Epithelial cell of proximal tubule (primary cell): ENCODE measurements around the gene SCGB1D1. TPM values are rescaled to one million over a fixed set of nuclear protein-coding genes. Genes with fewer than 3 reads are reported as not detected.
A peak's percentile ranks its signal among the peaks of the same experiment; 100 is the strongest.

Experiments
- DNase-seq: peaks from one replicate; pipeline ENCODE4 v3.0.0-alpha.2; 2011; ENCODE audit warnings: low read depth
- H3K4me3 ChIP-seq: 2 replicates; pipeline ENCODE4 v1.5.1; 2011; ENCODE audit warnings: low read depth, mild to moderate bottlenecking, low read length
- CTCF ChIP-seq: conservative IDR thresholded peaks from 2 replicates; pipeline ENCODE4 v1.5.1; 2012; ENCODE audit warnings: low read depth, mild to moderate bottlenecking, low read length
- total RNA-seq: library from RNA; depleted of rRNA; stranded (reverse); fragments of >200 nt; gene quantifications from 2 replicates; pipeline ENCODE4 v1.2.3, GENCODE V29; 2015

SCGB1D1 gene
- total RNA-seq, 1 donor from 2014 or later = not detected

DNA sequence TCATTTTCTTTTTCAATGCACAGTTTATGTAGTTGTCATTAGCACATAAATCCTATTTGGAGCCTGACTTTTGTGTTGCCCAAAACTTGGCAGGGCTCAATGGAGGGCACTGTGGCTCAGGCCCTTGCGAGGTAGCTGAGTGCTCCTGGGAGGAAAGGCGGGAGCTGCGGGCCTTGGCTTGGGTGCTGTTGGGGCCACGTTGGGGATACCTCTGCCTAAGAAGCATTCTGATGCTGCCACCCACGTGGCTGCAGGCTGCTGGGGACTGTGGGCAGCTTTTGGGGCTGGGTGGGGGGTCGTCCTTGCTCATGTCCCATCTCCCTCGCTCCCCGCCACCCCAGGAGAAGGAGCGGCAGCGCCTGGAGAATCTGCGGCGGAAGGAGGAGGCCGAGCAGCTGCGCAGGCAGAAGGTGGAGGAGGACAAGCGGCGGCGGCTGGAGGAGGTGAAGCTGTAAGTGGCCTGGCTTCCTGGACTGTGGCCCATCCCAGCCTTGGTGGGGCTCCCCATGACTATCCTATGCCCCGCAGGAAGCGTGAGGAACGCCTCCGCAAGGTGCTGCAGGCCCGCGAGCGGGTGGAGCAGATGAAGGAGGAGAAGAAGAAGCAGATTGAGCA, 45.3 kb upstream of the SCGB1D1 start:
- H3K4me3 ChIP-seq = no peak overlapping the region
- DNase-seq = no peak
- no peak for TF ChIP-seq CTCF

DNA sequence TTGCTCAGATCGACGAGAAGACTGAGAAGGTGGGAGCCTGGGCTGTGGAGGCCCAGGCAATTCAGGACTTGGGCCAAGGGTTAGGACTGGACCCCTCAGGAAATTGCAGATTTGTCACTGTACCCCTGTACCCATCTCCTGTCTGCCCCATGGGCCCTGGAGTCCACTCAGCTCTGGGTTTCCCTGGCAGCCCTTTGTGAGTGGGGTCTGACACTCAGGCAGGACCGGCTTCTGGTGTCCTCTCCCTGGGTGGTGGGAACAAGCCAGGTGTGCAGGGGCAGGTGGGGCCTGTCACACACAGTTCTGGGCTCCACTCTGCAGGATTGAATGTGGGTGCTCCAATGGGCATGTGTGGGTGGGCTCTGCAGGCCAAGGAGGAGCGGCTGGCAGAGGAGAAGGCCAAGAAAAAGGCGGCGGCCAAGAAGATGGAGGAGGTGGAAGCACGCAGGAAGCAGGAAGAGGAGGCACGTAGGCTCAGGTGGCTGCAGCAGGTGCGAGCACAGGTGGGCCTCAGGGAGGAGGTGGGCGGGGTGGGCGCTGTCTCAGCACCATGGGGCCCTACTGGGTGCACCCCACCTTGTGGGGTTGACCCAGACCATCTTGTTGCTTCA, 44.6 kb upstream of the SCGB1D1 start:
- H3K4me3 ChIP-seq = no peak overlapping the region
- no peak for TF ChIP-seq CTCF
- no peak for DNase-seq

DNA sequence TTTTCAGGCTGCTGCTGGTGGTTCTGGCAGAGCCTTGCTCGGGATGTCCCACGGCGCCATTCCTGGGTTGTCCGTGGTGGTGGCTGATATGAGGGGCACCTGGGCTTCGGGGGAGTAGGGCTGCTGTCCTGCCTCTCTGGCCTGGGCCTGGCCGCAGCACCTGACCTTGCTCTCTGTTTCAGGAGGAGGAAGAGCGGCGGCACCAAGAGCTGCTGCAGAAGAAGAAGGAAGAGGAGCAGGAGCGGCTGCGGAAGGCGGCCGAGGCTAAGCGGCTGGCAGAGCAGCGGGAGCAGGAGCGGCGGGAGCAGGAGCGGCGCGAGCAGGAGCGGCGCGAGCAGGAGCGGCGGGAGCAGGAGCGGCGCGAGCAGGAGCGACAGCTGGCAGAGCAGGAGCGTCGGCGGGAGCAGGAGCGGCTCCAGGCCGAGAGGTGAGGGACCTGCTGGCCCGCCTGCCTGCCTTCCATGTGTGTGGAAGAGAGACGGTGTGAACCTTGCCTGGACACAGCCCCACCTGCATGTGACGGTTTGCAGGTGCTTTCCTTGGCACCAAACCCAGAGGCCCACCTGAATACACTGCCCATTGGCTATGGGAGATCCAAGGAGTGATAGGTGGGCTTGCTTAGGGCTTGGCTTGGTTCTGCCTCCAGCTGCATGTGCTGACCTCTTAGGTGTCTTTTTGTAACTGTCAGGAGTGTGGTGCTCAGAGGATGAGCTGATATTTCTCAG, 43.4 kb upstream of the SCGB1D1 start:
- no peak for TF ChIP-seq CTCF
- no peak overlapping the region for H3K4me3 ChIP-seq
- DNase-seq = no peak

DNA sequence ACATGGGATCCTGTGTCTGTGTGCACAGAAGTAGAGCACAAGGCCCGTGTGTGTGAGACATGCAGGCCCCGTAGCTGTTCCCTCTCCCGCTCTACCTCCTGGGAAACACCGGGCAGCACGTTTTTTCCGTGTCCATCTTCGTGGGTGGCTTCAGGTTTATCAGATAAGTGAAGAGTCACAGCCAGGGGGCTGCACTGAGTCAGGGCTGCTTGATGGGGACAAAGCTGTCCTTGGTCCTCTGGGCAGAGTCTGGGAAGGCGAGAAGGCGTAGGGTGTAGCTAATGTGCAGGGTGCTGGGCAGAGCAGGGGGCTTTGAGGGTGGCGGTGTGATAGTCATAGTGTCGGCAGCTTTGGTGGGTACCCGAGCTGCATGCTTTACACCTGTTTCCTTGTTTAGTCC, 42.5 kb upstream of the SCGB1D1 start:
- no peak overlapping the region for H3K4me3 ChIP-seq
- DNase-seq = no peak
- TF ChIP-seq CTCF = peak; percentile 11

DNA sequence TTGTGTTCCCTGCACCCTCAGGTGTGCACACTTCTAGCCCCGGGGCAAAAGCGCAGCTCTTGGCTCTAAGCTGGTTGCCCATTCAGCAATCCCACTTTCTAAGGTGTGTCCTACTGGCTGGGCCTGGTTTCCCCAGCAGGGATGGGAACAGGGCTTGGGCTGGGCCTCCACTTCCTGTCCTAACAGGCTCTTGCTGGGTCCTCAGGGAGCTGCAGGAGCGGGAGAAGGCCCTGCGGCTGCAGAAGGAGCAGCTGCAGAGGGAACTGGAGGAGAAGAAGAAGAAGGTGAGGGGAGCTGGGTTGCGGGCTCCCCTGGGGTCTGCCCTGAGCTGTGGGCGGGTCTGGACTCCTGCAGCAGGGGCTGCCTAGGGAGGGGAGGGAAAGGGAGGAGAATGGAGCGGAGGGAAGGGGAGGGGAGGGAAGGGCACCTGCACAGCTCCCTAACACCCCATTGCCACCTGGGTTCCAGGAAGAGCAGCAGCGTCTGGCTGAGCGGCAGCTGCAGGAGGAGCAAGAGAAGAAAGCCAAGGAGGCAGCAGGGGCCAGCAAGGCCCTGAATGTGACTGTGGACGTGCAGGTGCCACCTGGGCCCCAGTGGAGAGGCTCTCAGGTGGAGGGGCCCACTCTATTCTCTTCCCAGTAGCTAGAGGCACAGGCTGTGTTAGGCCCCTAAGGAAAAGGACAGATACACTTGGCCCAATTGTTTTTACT, 41.6 kb upstream of the SCGB1D1 start:
- no peak for DNase-seq
- no peak overlapping the region for H3K4me3 ChIP-seq
- TF ChIP-seq CTCF = no peak

- no peak overlapping the region for H3K4me3 ChIP-seq
- no peak for DNase-seq
- no peak for TF ChIP-seq CTCF
Measured at GRCh38 chr11:62149986-62150886, 39.8 kb upstream of the SCGB1D1 start.
